K562 (cell line): ENCODE measurements around the gene SEZ6. TPM values are rescaled to one million over a fixed set of nuclear protein-coding genes. Genes with fewer than 3 reads are reported as not detected.

Experiments used
- ATAC-seq: fragments of 200-7000 bp; cut with Tn5 transposase; 3 replicates; pipeline ENCODE4 v1.9.1; 2020; ENCODE audit warnings: moderate library complexity
- BruUV-seq: library from RNA; stranded (reverse); fragments of 400-500 nt; replicated peaks from 2 replicates; lab custom pipeline; 2021; lab: Mats Ljungman, UMichigan
- CTCF ChIA-PET: fragments of 300-600 bp; formaldehyde crosslinking; extraction: SDS; loops from one replicate; lab custom pipeline; 2021; ENCODE audit warnings: low intra/inter-chr PET ratio; lab: Yijun Ruan, JAX
- POLR2A ChIA-PET: fragments of 300-600, 350-650 bp; sonication (Branson Sonifier 250); formaldehyde crosslinking; extraction: SDS; loops from one replicate; lab custom pipeline; 2021; ENCODE audit warnings: antibody characterized with exemption, inconsistent platforms; lab: Yijun Ruan, JAX
- DNase-seq, 4 experiments: peaks; one replicate each; pipeline versions ENCODE4 v3.0.0 to v3.0.0-alpha.2; 2011 to 2018; ENCODE audit warnings: low spot score in 3 of 4, mixed read lengths in 3 of 4; ENCODE audit errors: extremely low read depth in 1 of 4
- FAIRE-seq: peaks from 2 replicates; lab custom pipeline; 2011; peaks lifted over from hg19 to GRCh38; lab: Jason Lieb, UNC
- H2AFZ ChIP-seq: 2 replicates; pipeline ENCODE4 v1.6.0; 2011; ENCODE audit warnings: low read depth, low read length, control low read depth, inconsistent platforms
- H3K27ac ChIP-seq: fragments of 200-600 bp; 3 replicates; pipeline ENCODE4 v1.8.0; 2011; ENCODE audit warnings: low read depth, mild to moderate bottlenecking, control low read depth, inconsistent platforms, low read length, moderate library complexity, mixed read lengths; ENCODE audit errors: extremely low read depth
- H3K27me3 ChIP-seq, 2 experiments: fragments of 300-600 bp in 1 of 2; 2 replicates in 1 of 2; 3 replicates in 1 of 2; pipeline versions ENCODE4 v1.6.0 to v1.8.0; 2011; ENCODE audit warnings: inconsistent platforms in 2 of 2, low read length in 2 of 2, mild to moderate bottlenecking in 1 of 2, mixed read lengths in 1 of 2, moderate library complexity in 1 of 2; ENCODE audit not compliant: control insufficient read depth in 2 of 2, insufficient read depth in 2 of 2
- H3K36me3 ChIP-seq: fragments of 300-600 bp; 3 replicates; pipeline ENCODE4 v1.8.0; 2011; ENCODE audit warnings: mild to moderate bottlenecking, low read length, inconsistent platforms; ENCODE audit not compliant: control insufficient read depth, insufficient read depth
- H3K4me1 ChIP-seq, 2 experiments: fragments of 200-600 bp in 1 of 2; replicated peaks in 1 of 2; 2 replicates in 1 of 2; 3 replicates in 1 of 2; pipeline versions ENCODE4 v1.5.1 to v1.8.0; 2011; ENCODE audit warnings: inconsistent platforms in 2 of 2, low read length in 2 of 2, mild to moderate bottlenecking in 1 of 2, mixed read lengths in 1 of 2, moderate library complexity in 1 of 2; ENCODE audit not compliant: control insufficient read depth in 2 of 2, insufficient read depth in 2 of 2
- H3K4me2 ChIP-seq: 2 replicates; pipeline ENCODE4 v1.6.1; 2011; ENCODE audit warnings: low read length, control low read depth, inconsistent platforms, mixed read lengths; ENCODE audit not compliant: insufficient read depth
- H3K4me3 ChIP-seq: fragments of 200-600 bp; sonication (generic), shearing (Covaris generic); 2 replicates; pipeline ENCODE4 v1.5.1; 2016; ENCODE audit warnings: control low read depth, inconsistent platforms
- H3K79me2 ChIP-seq: fragments of 200-600 bp; 3 replicates; pipeline ENCODE4 v1.8.0; 2011; ENCODE audit warnings: low read length, inconsistent platforms; ENCODE audit not compliant: control insufficient read depth, insufficient read depth
- H3K9ac ChIP-seq, 2 experiments: 2 replicates each; pipeline versions ENCODE4 v1.6.0 to v1.6.1; 2011; ENCODE audit warnings: low read depth in 2 of 2, low read length in 2 of 2, control low read depth in 1 of 2, inconsistent platforms in 1 of 2, mild to moderate bottlenecking in 1 of 2, mixed read lengths in 1 of 2; ENCODE audit not compliant: insufficient read depth in 1 of 2
- H3K9me1 ChIP-seq: one replicate; pipeline ENCODE4 v1.6.0; 2011; ENCODE audit warnings: inconsistent platforms, mild to moderate bottlenecking, low read length, moderate library complexity; ENCODE audit not compliant: control insufficient read depth, insufficient read depth
- H3K9me3 ChIP-seq: replicated peaks from 2 replicates; pipeline ENCODE4 v1.5.1; 2011; ENCODE audit warnings: low read depth, low read length, inconsistent platforms; ENCODE audit not compliant: control insufficient read depth, insufficient read depth
- H4K20me1 ChIP-seq: replicated peaks from 2 replicates; pipeline ENCODE4 v1.6.1; 2011; ENCODE audit warnings: low read length, inconsistent platforms, mixed read lengths; ENCODE audit not compliant: control insufficient read depth, insufficient read depth
- ARID4B ChIP-seq: sonication (generic); formaldehyde crosslinking; IDR thresholded peaks from 2 replicates; pipeline ENCODE4 v1.8.0; 2022; ENCODE audit warnings: mild to moderate bottlenecking, missing genetic modification reagents
- PYGO2 ChIP-seq: fragments of 450-650 bp; IDR thresholded peaks from 2 replicates; pipeline ENCODE4 v1.6.1; 2016; ENCODE audit warnings: mild to moderate bottlenecking, missing genetic modification characterization, moderate library complexity, missing compliant biosample characterization
- TSC22D4 ChIP-seq: fragments of 450-650 bp; IDR thresholded peaks from 2 replicates; pipeline ENCODE4 v1.6.1; 2016; ENCODE audit warnings: missing genetic modification characterization, missing biosample characterization, control low read depth
- WHSC1 ChIP-seq: IDR thresholded peaks from one replicate; pipeline ENCODE4 v1.6.1; 2012; ENCODE audit warnings: low read length, control low read depth, inconsistent platforms
- ZNF589 ChIP-seq: fragments of 200-800 bp; sonication (Bioruptor generic); IDR thresholded peaks from 2 replicates; pipeline ENCODE4 v1.6.1; 2016; ENCODE audit warnings: low read depth, missing genetic modification characterization, missing compliant biosample characterization
- WGBS: fragments of 100-300 bp; shearing (Covaris generic); methylation state at CpG from one replicate; pipeline ENCODE4 v1.1.6; 2016; ENCODE audit warnings: low coverage, mixed read lengths; ENCODE audit not compliant: insufficient coverage; ENCODE audit errors: missing lambda C conversion rate; 5-methylcytosine and 5-hydroxymethylcytosine counted together
- in situ Hi-C: fragments of 300-500 bp; cut with MboI; formaldehyde crosslinking; loops from 4 replicates; pipeline ENCODE4 v1.15.0; 2018; ENCODE audit warnings: inconsistent platforms, mixed read lengths
- intact Hi-C: fragments of 100-400 bp; cut with micrococcal nuclease; formaldehyde crosslinking; loops from 2 replicates; pipeline ENCODE4 v1.14.2; 2022
- polyA plus RNA-seq, 8 experiments: library from polyadenylated mRNA; depleted of rRNA in 4 of 8; stranded (reverse) in 5 of 8; unstranded in 3 of 8; fragments of >200 nt; fragmentation: Nextera tagmentation in 2 of 8; fragmentation: Illumina TruSeq in 1 of 8; extraction: Ambion mirVana in 2 of 8; extraction: Trizol in 1 of 8; gene quantifications; 2 replicates each; pipeline versions ENCODE4 v1.2.1 to v1.2.3, GENCODE V29; 2011 to 2014; ENCODE audit warnings: inconsistent platforms in 1 of 8, missing spikeins in 1 of 8
- total RNA-seq, 7 experiments: library from RNA; depleted of rRNA in 6 of 7; stranded (reverse); fragments of >200 nt in 6 of 7; fragmentation: Illumina TruSeq in 2 of 7; extraction: Trizol in 2 of 7; gene quantifications; 2 replicates each; pipeline versions ENCODE4 v1.2.1 to v1.2.3, GENCODE V29; 2011 to 2021; ENCODE audit warnings: low replicate concordance in 1 of 7

Gene SEZ6
- total and polyA plus RNA-seq, 9 of the 15 experiments (the other 6 are each of a cell fraction or from before 2014, with no cell fraction given) = not detected

DNA sequence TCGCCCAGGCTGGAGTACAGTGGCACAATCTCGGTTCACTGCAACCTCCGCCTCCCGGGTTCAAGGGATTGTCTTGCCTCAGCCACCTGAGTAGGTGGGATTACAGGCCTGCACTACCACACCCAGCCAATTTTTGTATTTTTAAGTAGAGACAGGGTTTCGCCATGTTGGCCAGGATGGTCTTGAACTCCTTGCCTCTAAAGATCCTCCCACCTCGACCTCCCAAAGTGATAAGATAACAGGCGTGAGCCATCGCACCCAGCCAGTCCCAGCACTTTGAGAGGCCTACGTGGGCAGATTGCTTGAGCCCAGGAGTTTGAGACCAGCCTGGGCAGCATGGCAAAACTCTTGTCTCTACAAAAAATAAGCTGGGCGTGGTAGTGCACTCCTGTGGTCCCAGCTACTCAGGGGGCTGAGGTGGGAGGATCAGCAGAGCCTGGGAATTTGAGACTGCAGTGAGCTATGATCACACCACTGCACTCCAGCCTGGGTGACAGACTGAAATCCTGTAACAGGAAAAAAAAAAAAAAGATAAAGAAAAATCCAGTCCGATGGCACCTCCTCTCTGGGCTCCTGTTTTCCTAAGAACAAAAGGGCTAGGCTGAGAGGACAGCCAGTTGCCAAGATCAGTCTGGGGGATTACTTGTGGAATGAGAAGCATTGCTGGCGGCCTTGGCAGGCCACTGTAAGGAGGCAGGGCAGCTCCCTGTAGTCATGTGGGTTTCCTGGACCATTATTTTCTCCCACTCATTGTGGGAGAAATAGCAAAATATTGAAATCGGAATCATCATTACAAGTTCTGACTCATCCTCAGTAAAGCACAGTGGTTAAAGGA is 34.1 kb upstream of the SEZ6 start:
- no peak overlapping the region for H3K4me3 ChIP-seq
- no peak overlapping the region for H3K9ac ChIP-seq
- no peaks in the 10 kb centered on the region for H3K36me3 ChIP-seq
- no peak overlapping the region for H3K4me2 ChIP-seq
- H3K79me2 ChIP-seq = no peaks in the 10 kb centered on the region
- no peaks in the 10 kb centered on the region for H4K20me1 ChIP-seq
- H3K9me3 ChIP-seq = no peaks in the 10 kb centered on the region
- no peak for DNase-seq
- no peak overlapping the region for H3K27ac ChIP-seq
- CTCF ChIA-PET = no interaction called here
- no peak overlapping the region for H2AFZ ChIP-seq
- WGBS = 28% methylated on average over 10 of the region's 13 CpGs
- no TSS peak for BruUV-seq
- TF ChIP-seq ZNF589 (CRISPR knock-in tag) = 0 out of 2 replicates have a peak, but pooled peaks have one; percentile 35
- TF ChIP-seq WHSC1 = no peak
- TF ChIP-seq PYGO2 (tag) = no peak
- no peak for TF ChIP-seq TSC22D4 (tag)
- TF ChIP-seq ARID4B (CRISPR knock-in tag) = no peak
- TF ChIP-seq, all 486 proteins: peak for 1
- POLR2A ChIA-PET = interaction anchor here (0.5 to 1.5 kb wide), 5 partner anchors 15 to 355 kb away, joined by 3 to 4 read pairs (median 3); no protein-coding TSS in a partner anchor
- ATAC-seq (no peak), FAIRE-seq (no peak)
- intact Hi-C loops (no loop called here), in situ Hi-C loops (no loop called here)
- Histone ChIP-seq H3K4me1 (peaks cover 6 to 10% of the 10 kb centered on the region in 2 experiments; a peak in 4 of 5 replicates), H3K27me3 (peaks cover 21 to 29% of the 10 kb centered on the region in 2 experiments; a peak in 4 of 5 replicates), H3K9me1 (no peaks in the 10 kb centered on the region)
